Measurements from ENCODE around the gene ASB2. TPM values are rescaled to one million over a fixed set of nuclear protein-coding genes. Genes with fewer than 3 reads are reported as not detected.

Gene ASB2
- total and polyA plus RNA-seq, 4 donors: 9.1 to 57.0 (median 39.1) TPM

DNA sequence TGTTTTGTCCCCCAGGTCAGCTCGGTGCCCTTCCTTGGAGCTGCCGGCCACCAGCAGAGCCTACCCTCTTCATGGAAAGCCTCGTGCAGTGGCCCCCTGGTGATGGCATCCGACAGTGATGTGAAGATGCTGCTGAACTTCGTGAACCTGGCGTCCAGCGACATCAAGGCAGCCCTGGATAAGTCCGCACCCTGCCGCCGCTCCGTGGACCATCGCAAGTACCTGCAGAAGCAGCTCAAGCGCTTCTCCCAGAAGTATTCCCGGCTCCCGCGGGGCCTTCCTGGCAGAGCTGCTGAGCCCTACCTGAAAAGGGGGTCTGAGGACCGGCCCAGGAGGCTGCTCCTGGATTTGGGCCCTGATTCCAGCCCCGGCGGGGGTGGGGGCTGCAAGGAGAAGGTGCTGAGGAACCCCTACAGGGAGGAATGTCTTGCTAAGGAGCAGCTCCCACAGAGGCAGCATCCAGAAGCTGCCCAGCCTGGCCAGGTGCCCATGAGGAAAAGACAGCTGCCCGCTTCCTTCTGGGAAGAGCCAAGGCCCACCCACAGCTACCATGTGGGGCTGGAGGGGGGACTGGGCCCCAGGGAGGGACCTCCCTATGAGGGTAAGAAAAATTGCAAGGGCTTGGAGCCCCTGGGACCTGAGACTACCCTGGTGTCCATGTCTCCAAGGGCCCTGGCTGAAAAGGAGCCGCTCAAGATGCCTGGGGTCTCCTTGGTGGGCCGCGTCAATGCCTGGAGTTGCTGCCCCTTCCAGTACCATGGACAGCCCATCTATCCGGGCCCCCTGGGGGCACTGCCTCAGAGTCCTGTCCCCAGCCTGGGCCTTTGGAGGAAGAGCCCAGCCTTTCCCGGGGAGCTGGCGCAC lies 48.0 kb downstream of the ASB2 start:
- H3K27me3 ChIP-seq (ENCODE audit: control insufficient read depth in 1 of 2, insufficient read depth in 2 of 2, low read length in 1 of 2): no peaks in the 10 kb centered on the region
- DNase-seq: no peak
- no peaks in the 10 kb centered on the region for H3K4me1 ChIP-seq (ENCODE audit: control insufficient read depth in 1 of 2, insufficient read depth in 2 of 2, low read length in 2 of 2)
- H3K36me3 ChIP-seq (ENCODE audit: control insufficient read depth in 1 of 2, insufficient read depth in 2 of 2, low read length in 1 of 2): peaks cover 0 to 1% of the 10 kb centered on the region in 2 donors
- H3K27ac ChIP-seq (ENCODE audit: low read depth in 1 of 2, low read length in 2 of 2): no peak overlapping the region
- ATAC-seq (ENCODE audit: low FRiP score): no peak
- H3K9me3 ChIP-seq (ENCODE audit: control insufficient read depth, low read length): no peaks in the 10 kb centered on the region
- intact Hi-C loops (cut with DNase I): no loop called here
- no peak overlapping the region for H3K4me3 ChIP-seq (ENCODE audit: low read length in 2 of 2)
- 88 to 89% methylated on average over 26 of the region's 26 CpGs for WGBS, 2 donors

DNA sequence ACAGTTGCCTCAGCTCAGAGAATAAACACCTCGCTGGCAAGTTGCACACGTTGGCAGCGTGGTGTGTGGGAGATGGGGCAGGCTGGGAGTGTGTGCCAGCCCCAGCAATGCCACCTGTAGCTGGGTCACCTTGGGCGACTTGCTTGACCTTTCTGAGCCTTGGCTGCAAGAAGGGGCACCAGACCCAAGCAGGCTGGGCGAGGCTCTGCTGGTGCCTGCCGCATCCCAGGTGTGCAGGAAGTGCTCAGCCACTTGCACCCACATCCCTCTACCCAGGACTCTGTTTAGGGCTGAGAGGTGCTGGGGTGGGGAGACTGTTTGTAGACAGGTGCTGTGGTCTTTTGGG lies 48.6 kb downstream of the ASB2 start:
- no peak for ATAC-seq (ENCODE audit: low FRiP score)
- WGBS, 2 donors: 58 to 59% methylated on average over 6 of the region's 6 CpGs
- Histone ChIP-seq H3K4me3 (ENCODE audit: low read length in 2 of 2) (no peak overlapping the region), H3K36me3 (ENCODE audit: control insufficient read depth in 1 of 2, insufficient read depth in 2 of 2, low read length in 1 of 2) (peaks cover 0 to 1% of the 10 kb centered on the region in 2 donors), H3K27ac (ENCODE audit: low read depth in 1 of 2, low read length in 2 of 2) (no peak overlapping the region), H3K4me1 (ENCODE audit: control insufficient read depth in 1 of 2, insufficient read depth in 2 of 2, low read length in 2 of 2) (no peaks in the 10 kb centered on the region), H3K9me3 (ENCODE audit: control insufficient read depth, low read length) (no peaks in the 10 kb centered on the region), H3K27me3 (ENCODE audit: control insufficient read depth in 1 of 2, insufficient read depth in 2 of 2, low read length in 1 of 2) (no peaks in the 10 kb centered on the region)
- no peak for DNase-seq
- intact Hi-C loops (cut with DNase I): no loop called here

DNA sequence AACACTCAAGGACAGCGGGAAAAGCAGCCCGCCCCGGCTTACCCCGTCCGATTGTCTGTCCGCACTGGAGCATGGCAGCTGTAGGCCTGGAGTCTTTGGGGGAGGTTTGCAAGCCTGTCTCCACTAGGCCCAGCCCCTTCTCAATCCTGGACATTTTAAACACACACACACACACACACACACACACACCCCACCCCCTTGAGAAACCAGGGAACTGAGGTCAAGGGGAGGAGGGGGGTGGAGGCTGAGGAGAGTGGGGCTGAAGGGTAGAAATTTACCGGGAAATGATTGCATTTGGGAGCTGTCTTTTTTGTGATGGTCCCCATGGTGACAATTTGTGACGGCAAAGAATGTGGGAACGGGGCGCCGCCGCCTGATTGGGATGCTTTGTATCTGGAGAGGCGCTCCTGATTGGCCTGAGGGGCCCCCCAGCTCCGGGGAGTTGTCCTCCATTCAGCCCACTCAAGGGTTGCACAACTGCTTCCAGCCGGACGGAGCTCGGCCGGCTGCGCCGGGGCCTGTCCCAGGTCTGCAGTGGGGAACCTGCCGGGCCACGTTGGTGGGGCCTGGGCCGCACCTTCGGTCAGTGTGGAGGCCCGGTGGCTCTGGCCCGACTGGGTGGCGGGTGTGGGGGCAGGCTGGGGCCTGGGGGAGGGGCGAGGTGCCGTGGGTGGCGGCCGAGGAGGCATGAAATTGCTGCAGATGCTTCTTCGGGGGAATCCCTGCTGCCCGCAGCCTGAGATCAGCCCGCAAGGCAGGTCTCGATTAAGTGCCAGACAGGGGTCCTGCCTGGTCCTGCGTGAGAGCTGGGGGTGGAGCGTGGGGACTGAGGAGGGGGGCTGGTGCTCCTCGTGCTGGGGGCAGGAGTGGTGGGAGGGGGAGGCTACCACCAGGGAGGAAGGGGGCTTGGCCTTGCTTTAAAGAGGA lies 49.2 kb downstream of the ASB2 start, which contains the start of gene FAM181A:
TSS of gene FAM181A (plus strand) at position 472 of the 927 bp plus-strand sequence. CDS start 942 bp downstream, outside the sequence.
- Histone ChIP-seq H3K9me3 (ENCODE audit: control insufficient read depth, low read length) (no peaks in the 10 kb centered on the region), H3K4me1 (ENCODE audit: control insufficient read depth in 1 of 2, insufficient read depth in 2 of 2, low read length in 2 of 2) (no peaks in the 10 kb centered on the region), H3K36me3 (ENCODE audit: control insufficient read depth in 1 of 2, insufficient read depth in 2 of 2, low read length in 1 of 2) (no peaks in the 10 kb centered on the region), H3K4me3 (ENCODE audit: low read length in 2 of 2) (no peak within 1 kb of the TSS), H3K27me3 (ENCODE audit: control insufficient read depth in 1 of 2, insufficient read depth in 2 of 2, low read length in 1 of 2) (no peaks in the 10 kb centered on the region), H3K27ac (ENCODE audit: low read depth in 1 of 2, low read length in 2 of 2) (no peak within 1 kb of the TSS)
- 75 to 85% methylated on average over 33 to 38 of the region's 38 CpGs for WGBS, 2 donors
- no peak for DNase-seq
- no peak for ATAC-seq (ENCODE audit: low FRiP score)
- intact Hi-C loops (cut with DNase I): no loop called here

DNA sequence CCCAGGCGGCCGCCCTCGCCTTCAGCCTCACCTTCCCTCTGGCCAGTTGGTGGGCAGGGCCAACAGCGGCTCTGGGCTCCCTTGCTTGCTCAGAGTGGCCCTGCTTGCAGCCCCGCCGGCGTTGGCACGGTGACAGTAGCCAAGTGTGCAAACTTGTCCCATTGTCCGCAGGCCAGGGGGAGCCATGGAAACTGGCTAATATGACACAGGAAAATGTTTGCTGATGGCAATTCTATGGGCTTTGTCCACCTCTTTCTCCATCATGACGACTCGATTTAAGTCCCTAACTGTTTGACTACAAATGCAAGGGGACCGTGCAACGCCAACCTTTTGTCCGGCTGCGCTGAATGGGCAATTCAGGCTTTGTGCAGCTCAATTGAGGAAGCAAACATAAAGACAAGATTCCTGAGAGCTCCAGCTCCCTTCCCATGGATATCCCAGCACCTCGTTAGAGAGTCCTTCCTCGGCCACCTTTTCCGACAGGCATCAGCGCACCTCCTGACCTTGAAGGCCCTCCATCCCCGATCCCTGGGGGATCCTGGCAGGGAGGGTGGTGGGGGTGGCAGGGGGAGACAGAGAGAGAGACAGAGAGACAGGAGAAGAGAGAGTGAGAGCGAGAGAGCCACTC lies 50.0 kb downstream of the ASB2 start:
- Histone ChIP-seq H3K36me3 (ENCODE audit: control insufficient read depth in 1 of 2, insufficient read depth in 2 of 2, low read length in 1 of 2) (no peaks in the 10 kb centered on the region), H3K4me1 (ENCODE audit: control insufficient read depth in 1 of 2, insufficient read depth in 2 of 2, low read length in 2 of 2) (no peaks in the 10 kb centered on the region), H3K4me3 (ENCODE audit: low read length in 2 of 2) (no peak overlapping the region), H3K9me3 (ENCODE audit: control insufficient read depth, low read length) (no peaks in the 10 kb centered on the region), H3K27ac (ENCODE audit: low read depth in 1 of 2, low read length in 2 of 2) (no peak overlapping the region), H3K27me3 (ENCODE audit: control insufficient read depth in 1 of 2, insufficient read depth in 2 of 2, low read length in 1 of 2) (no peaks in the 10 kb centered on the region)
- no peak for DNase-seq
- intact Hi-C loops (cut with DNase I): no loop called here
- 89 to 90% methylated on average over 21 of the region's 21 CpGs for WGBS, 2 donors
- no peak for ATAC-seq (ENCODE audit: low FRiP score)

DNA sequence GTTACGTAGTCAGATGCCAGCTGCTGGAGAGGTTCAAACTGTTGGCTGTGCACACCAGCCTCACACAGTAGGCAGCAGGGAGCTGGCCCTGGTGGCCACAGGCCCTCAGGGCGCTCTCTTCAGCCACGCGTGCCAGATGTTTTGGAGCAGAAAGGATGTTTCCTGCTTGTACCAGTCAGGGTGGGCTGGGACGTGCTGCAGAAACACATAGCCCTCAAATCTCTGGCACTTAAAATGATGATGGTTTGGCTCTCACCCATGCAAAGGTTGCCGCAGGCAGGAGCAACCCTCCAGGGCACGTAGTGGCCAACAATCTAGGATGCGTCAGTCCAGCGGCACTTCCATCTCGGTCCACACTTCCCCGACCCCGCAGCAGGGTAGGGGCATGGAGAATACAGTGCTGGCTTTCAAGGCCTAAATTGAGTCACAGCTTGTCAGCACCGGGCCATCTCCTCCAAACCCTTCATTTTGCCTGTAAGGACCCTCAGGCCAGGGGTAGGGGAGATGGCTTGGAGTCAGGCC lies 50.9 kb downstream of the ASB2 start:
- no peaks in the 10 kb centered on the region for H3K27me3 ChIP-seq (ENCODE audit: control insufficient read depth in 1 of 2, insufficient read depth in 2 of 2, low read length in 1 of 2)
- ATAC-seq (ENCODE audit: low FRiP score): no peak
- H3K9me3 ChIP-seq (ENCODE audit: control insufficient read depth, low read length): no peaks in the 10 kb centered on the region
- no peaks in the 10 kb centered on the region for H3K4me1 ChIP-seq (ENCODE audit: control insufficient read depth in 1 of 2, insufficient read depth in 2 of 2, low read length in 2 of 2)
- H3K36me3 ChIP-seq (ENCODE audit: control insufficient read depth in 1 of 2, insufficient read depth in 2 of 2, low read length in 1 of 2): no peaks in the 10 kb centered on the region
- no peak for DNase-seq
- no peak overlapping the region for H3K4me3 ChIP-seq (ENCODE audit: low read length in 2 of 2)
- WGBS, 2 donors: 87 to 89% methylated on average over 13 of the region's 13 CpGs
- intact Hi-C loops (cut with DNase I): no loop called here
- H3K27ac ChIP-seq (ENCODE audit: low read depth in 1 of 2, low read length in 2 of 2): no peak overlapping the region

DNA sequence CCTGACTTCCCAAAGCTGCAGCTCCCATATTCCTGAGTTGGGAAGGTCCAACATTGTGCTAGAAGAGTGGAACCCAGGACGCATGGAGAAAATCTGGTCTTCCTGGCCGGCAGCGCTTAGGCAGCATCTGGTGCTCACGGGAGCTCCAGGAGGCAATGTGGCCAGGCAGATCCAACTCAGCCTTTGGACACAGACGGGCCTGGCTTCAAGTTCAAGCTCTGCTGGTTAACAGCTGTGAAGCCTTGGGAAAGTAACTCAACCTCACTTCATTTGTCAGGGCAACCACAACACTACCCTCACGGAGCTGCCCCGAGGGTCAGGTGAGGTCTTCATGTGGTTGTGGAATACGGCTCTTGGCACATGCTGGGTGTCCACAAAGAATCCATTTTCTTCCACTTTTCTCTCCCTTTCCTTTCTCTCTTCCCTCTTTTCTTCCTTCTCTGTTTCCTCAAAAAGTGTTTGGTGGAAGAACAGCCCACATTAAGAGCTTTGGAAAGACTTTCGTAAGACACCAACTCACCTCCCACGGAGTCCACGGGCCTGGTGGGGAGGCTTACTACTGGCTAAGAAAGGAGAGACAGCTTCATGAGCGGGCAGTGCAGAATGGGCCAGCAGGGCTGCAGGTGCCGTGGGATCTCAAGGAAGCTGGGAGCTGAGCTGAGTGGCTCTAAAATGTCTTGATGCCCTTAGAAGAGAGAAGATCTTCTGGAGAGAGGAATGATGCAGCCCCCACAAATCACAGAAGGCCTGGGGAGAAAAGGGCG lies 51.6 kb downstream of the ASB2 start:
- no peaks in the 10 kb centered on the region for H3K27me3 ChIP-seq (ENCODE audit: control insufficient read depth in 1 of 2, insufficient read depth in 2 of 2, low read length in 1 of 2)
- DNase-seq: no peak
- intact Hi-C loops (cut with DNase I): no loop called here
- no peak overlapping the region for H3K4me3 ChIP-seq (ENCODE audit: low read length in 2 of 2)
- H3K9me3 ChIP-seq (ENCODE audit: control insufficient read depth, low read length): no peaks in the 10 kb centered on the region
- no peak for ATAC-seq (ENCODE audit: low FRiP score)
- H3K27ac ChIP-seq (ENCODE audit: low read depth in 1 of 2, low read length in 2 of 2): no peak overlapping the region
- H3K36me3 ChIP-seq (ENCODE audit: control insufficient read depth in 1 of 2, insufficient read depth in 2 of 2, low read length in 1 of 2): no peaks in the 10 kb centered on the region
- H3K4me1 ChIP-seq (ENCODE audit: control insufficient read depth in 1 of 2, insufficient read depth in 2 of 2, low read length in 2 of 2): no peaks in the 10 kb centered on the region
- 92 to 93% methylated on average over 14 of the region's 14 CpGs for WGBS, 2 donors

DNA sequence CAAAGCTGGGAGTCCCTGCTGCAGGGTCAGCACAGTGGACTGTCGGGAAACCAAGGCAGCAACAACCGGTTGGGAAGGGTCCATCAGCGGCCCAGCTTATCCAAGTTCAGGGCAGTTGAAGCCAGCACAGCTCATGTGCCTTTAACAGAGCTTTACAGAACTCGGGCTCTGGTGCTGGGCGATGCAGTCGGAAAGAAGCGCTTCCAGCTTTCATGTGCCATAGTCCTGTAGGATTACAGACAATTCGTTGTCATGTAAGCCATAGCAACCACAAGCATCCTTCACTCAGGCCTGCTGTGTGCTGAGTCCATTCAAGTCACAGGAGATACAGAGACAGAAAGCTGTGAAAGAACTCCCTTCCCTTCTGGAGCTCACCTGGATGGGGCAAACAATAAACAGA lies 52.7 kb downstream of the ASB2 start:
- intact Hi-C loops (cut with DNase I): no loop called here
- no peaks in the 10 kb centered on the region for H3K27me3 ChIP-seq (ENCODE audit: control insufficient read depth in 1 of 2, insufficient read depth in 2 of 2, low read length in 1 of 2)
- no peaks in the 10 kb centered on the region for H3K36me3 ChIP-seq (ENCODE audit: control insufficient read depth in 1 of 2, insufficient read depth in 2 of 2, low read length in 1 of 2)
- no peaks in the 10 kb centered on the region for H3K4me1 ChIP-seq (ENCODE audit: control insufficient read depth in 1 of 2, insufficient read depth in 2 of 2, low read length in 2 of 2)
- H3K27ac ChIP-seq (ENCODE audit: low read depth in 1 of 2, low read length in 2 of 2): no peak overlapping the region
- DNase-seq: no peak
- H3K9me3 ChIP-seq (ENCODE audit: control insufficient read depth, low read length): no peaks in the 10 kb centered on the region
- no peak overlapping the region for H3K4me3 ChIP-seq (ENCODE audit: low read length in 2 of 2)
- no peak for ATAC-seq (ENCODE audit: low FRiP score)
- 87 to 89% methylated on average over 8 of the region's 8 CpGs for WGBS, 2 donors
